Parathyroid adenoma (tissue), 2 donors: Measurements from ENCODE around the gene MAP3K20.

ENCODE experiments used
- H2AFZ ChIP-seq: fragments of 300-600 bp; sonication (generic); one replicate; pipeline ENCODE4 v1.7.0; 2017; ENCODE audit warnings: antibody characterized with exemption, mild to moderate bottlenecking
- H3K27ac ChIP-seq: fragments of 300-600 bp; sonication (generic); one replicate; pipeline ENCODE4 v1.7.0; 2017
- H3K27me3 ChIP-seq: fragments of 300-600 bp; sonication (generic); one replicate; pipeline ENCODE4 v1.7.0; 2017; ENCODE audit warnings: low read length; ENCODE audit not compliant: control insufficient read depth, insufficient read depth
- H3K36me3 ChIP-seq: fragments of 300-600 bp; sonication (generic); one replicate; pipeline ENCODE4 v1.7.0; 2017; ENCODE audit warnings: low read length; ENCODE audit not compliant: control insufficient read depth, insufficient read depth
- H3K4me1 ChIP-seq: fragments of 300-600 bp; sonication (generic); one replicate; pipeline ENCODE4 v1.7.0; 2017; ENCODE audit warnings: control low read depth
- H3K4me2 ChIP-seq: fragments of 300-600 bp; sonication (generic); one replicate; pipeline ENCODE4 v1.7.0; 2017; ENCODE audit warnings: low read length
- H3K4me3 ChIP-seq: fragments of 300-600 bp; sonication (generic); one replicate; pipeline ENCODE4 v1.7.0; 2017; ENCODE audit warnings: low read depth, low read length
- H3K79me2 ChIP-seq: fragments of 300-600 bp; sonication (generic); one replicate; pipeline ENCODE4 v1.7.0; 2017; ENCODE audit warnings: control low read depth
- H3K9ac ChIP-seq: fragments of 300-600 bp; sonication (generic); one replicate; pipeline ENCODE4 v1.7.0; 2017; ENCODE audit warnings: mild to moderate bottlenecking
- H3K9me3 ChIP-seq: fragments of 300-600 bp; sonication (generic); one replicate; pipeline ENCODE4 v1.7.0; 2017; ENCODE audit warnings: low read length; ENCODE audit not compliant: control insufficient read depth
- CTCF ChIP-seq: fragments of 300-600 bp; sonication (generic); IDR thresholded peaks from one replicate; pipeline ENCODE4 v1.7.0; 2017; ENCODE audit warnings: antibody characterized with exemption, mild to moderate bottlenecking
- donor health status: primary hyperparathyroidism.

Gene MAP3K20

DNA sequence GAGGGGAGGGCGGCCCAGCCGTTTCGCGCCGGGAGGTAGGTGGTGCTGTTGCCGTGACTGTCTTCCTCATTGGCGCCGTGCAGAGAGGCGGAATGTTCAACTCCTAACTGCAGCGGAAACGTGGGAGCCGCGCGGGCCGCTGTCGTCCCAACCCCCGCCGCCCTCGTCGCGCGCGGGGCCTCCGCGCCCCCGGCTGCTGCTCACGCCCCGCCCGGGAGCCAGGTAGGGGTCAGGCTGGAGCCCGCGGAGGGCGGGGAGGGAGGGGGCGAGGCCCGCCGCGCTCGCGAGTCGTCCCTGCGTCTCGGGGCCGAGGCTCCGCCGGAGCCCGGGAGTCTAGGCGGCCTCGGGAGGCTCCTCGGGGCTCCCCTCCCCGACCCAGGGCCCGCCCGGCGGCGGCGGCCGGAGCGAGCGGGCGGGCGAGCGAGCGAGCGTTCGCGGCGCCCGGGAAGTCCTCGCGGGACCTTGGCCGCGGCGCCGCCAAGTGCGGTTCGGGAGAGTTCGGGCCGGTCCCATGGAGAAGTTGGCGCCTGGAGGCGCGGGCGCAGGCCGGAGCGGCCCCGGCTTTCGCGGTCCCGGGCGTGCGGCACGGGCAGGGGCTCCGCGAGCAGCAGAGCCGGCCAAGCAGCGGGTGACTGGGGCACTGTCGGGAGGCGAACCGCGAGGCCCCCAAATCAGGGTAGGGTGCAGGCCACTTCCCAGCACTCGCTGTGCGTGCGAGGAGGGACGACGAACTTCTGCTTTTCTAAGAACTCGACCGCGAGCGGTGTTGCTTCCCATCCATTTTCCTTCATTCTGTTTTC is at the start of gene MAP3K20:
Gene MAP3K20 (plus strand): TSS at position 66 of the 800 bp plus-strand sequence. CDS start 15,186 bp downstream, outside the sequence.
- no peaks in the 10 kb centered on the region for H3K9me3 ChIP-seq
- H2AFZ ChIP-seq = peak within 1 kb of the TSS; percentile 99
- H3K79me2 ChIP-seq = peaks cover 28% of the 10 kb centered on the region
- peak; percentile 50 for TF ChIP-seq CTCF
- no peaks in the 10 kb centered on the region for H3K36me3 ChIP-seq
- peak within 1 kb of the TSS; percentile 92 for H3K27ac ChIP-seq
- peak within 1 kb of the TSS; percentile 55 for H3K9ac ChIP-seq
- H3K4me1 ChIP-seq = peaks cover 10% of the 10 kb centered on the region
- H3K4me3 ChIP-seq = peak within 1 kb of the TSS; percentile 65
- H3K4me2 ChIP-seq = peak within 1 kb of the TSS; percentile 90
- H3K27me3 ChIP-seq = no peaks in the 10 kb centered on the region

GRCh38 chr2:173026479-173026878 is 49.2 kb upstream of the MAP3K20 start:
- H3K4me2 ChIP-seq = no peak overlapping the region
- H2AFZ ChIP-seq = no peak overlapping the region
- no peaks in the 10 kb centered on the region for H3K27me3 ChIP-seq
- no peak for TF ChIP-seq CTCF
- no peak overlapping the region for H3K9ac ChIP-seq
- H3K4me1 ChIP-seq = no peaks in the 10 kb centered on the region
- H3K4me3 ChIP-seq = no peak overlapping the region
- no peaks in the 10 kb centered on the region for H3K36me3 ChIP-seq
- no peaks in the 10 kb centered on the region for H3K79me2 ChIP-seq
- H3K9me3 ChIP-seq = no peaks in the 10 kb centered on the region
- no peak overlapping the region for H3K27ac ChIP-seq

DNA sequence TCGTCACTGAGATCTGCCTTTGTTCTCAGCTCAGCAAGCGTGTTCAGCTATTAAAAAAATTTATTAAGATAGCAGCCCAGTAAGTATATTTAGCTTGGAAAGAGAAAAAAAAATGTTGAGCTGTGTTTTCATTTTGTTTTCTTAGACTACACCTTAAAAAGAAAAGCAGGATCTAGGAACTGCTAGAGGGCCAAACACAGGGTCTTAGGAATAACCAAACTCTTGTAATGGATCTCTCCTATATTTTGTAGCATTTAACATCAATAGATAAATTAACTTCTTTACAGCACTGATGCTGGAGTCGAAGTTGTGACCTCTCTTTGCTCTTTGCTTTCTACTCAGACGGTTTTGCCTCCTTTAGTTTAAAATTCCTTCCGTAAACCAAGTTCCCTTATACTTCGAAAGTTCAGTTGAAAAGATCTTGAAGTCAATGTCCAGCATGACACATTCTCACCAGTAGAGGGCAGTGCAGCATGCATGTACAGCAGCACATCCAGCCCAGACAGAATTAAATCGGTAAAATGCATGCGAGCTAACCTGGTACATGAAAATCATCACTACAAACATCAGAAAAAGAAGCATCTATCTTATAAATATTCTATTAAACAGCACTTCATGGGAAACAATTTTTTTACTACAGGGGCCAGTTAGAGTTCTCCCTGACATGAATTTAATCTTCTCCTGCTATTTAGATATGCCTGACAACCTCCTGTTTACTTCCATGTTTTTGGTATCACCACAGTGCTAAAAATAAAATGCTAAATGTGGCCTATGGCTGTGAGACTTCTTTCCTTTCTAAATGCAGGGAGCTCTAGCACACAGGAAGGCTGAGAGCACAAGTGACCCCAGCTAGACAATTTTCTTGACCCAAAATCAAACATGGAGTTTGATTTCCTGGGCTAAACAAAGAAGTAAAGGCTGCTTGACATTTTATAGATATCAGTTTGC is 48.2 kb upstream of the MAP3K20 start:
- peak overlapping the region; percentile 8 for H2AFZ ChIP-seq
- H3K27ac ChIP-seq = no peak overlapping the region
- no peaks in the 10 kb centered on the region for H3K79me2 ChIP-seq
- H3K9me3 ChIP-seq = no peaks in the 10 kb centered on the region
- peak; percentile 97 for TF ChIP-seq CTCF
- no peak overlapping the region for H3K4me2 ChIP-seq
- H3K4me1 ChIP-seq = no peaks in the 10 kb centered on the region
- H3K4me3 ChIP-seq = no peak overlapping the region
- no peaks in the 10 kb centered on the region for H3K36me3 ChIP-seq
- no peak overlapping the region for H3K9ac ChIP-seq
- H3K27me3 ChIP-seq = no peaks in the 10 kb centered on the region

GRCh38 chr2:173028141-173028540 is 47.5 kb upstream of the MAP3K20 start:
- no peak overlapping the region for H3K9ac ChIP-seq
- H3K36me3 ChIP-seq = no peaks in the 10 kb centered on the region
- H3K4me3 ChIP-seq = no peak overlapping the region
- no peaks in the 10 kb centered on the region for H3K4me1 ChIP-seq
- no peak overlapping the region for H3K27ac ChIP-seq
- no peaks in the 10 kb centered on the region for H3K79me2 ChIP-seq
- TF ChIP-seq CTCF = no peak
- H3K9me3 ChIP-seq = no peaks in the 10 kb centered on the region
- no peak overlapping the region for H2AFZ ChIP-seq
- H3K27me3 ChIP-seq = no peaks in the 10 kb centered on the region
- no peak overlapping the region for H3K4me2 ChIP-seq
